ENCODE results near the gene CDKL4.

Gene CDKL4

GRCh38 chr2:39136799-39137198 is 107.0 kb downstream of the CDKL4 start:
- no peak for TF ChIP-seq CTCF (IDR thresholded peaks at IDR 0.05; ENCODE audit: low read depth, low read length, missing control alignments)
- no peak overlapping the region for H3K4me3 ChIP-seq (ENCODE audit: low read depth, low read length)
- DNase-seq (ENCODE audit: low read depth): no peak

GRCh38 chr2:39135690-39136259 is 108.0 kb downstream of the CDKL4 start:
- no peak for DNase-seq (ENCODE audit: low read depth)
- H3K4me3 ChIP-seq (ENCODE audit: low read depth, low read length): no peak overlapping the region
- no peak for TF ChIP-seq CTCF (IDR thresholded peaks at IDR 0.05; ENCODE audit: low read depth, low read length, missing control alignments)

- H3K4me3 ChIP-seq (ENCODE audit: low read depth, low read length): no peak overlapping the region
- no peak for DNase-seq (ENCODE audit: low read depth)
- TF ChIP-seq CTCF (IDR thresholded peaks at IDR 0.05; ENCODE audit: low read depth, low read length, missing control alignments): no peak
Measured at GRCh38 chr2:39133215-39133851, 110.4 kb downstream of the CDKL4 start.

- DNase-seq (ENCODE audit: low read depth): peak; percentile 67
- TF ChIP-seq CTCF (IDR thresholded peaks at IDR 0.05; ENCODE audit: low read depth, low read length, missing control alignments): no peak
- H3K4me3 ChIP-seq (ENCODE audit: low read depth, low read length): no peak overlapping the region
Measured at GRCh38 chr2:39128919-39129391, 114.8 kb downstream of the CDKL4 start.

- TF ChIP-seq CTCF (IDR thresholded peaks at IDR 0.05; ENCODE audit: low read depth, low read length, missing control alignments): no peak
- DNase-seq (ENCODE audit: low read depth): peak; percentile 78
- no peak overlapping the region for H3K4me3 ChIP-seq (ENCODE audit: low read depth, low read length)
Measured at GRCh38 chr2:39127973-39128372, 115.8 kb downstream of the CDKL4 start.

All from GM12864 (cell line).